H1 (cell line): Measurements from ENCODE around the gene FAM136A. TPM values are rescaled to one million over a fixed set of nuclear protein-coding genes. Genes with fewer than 3 reads are reported as not detected.

Experiments used
- CTCF ChIA-PET: fragments of 300-600 bp; sonication (Branson Sonifier 250); formaldehyde crosslinking; loops from one replicate; lab custom pipeline; 2021; ENCODE audit not compliant: partially characterized antibody; lab: Charles Lee
- POLR2A ChIA-PET: fragments of 300-600 bp; sonication (Branson Sonifier 250); formaldehyde crosslinking; loops from one replicate; lab custom pipeline; 2021; ENCODE audit warnings: inconsistent platforms; ENCODE audit not compliant: partially characterized antibody; lab: Charles Lee
- DNase-seq, 2 experiments: peaks; one replicate each; pipeline versions ENCODE4 v3.0.0 to v3.0.0-alpha.2; 2010 to 2022; ENCODE audit warnings: low spot score in 2 of 2, low read depth in 1 of 2, mixed read lengths in 1 of 2
- FAIRE-seq: peaks from 2 replicates; lab custom pipeline; 2011; peaks lifted over from hg19 to GRCh38; lab: Jason Lieb, UNC
- H2AFZ ChIP-seq: 2 replicates; pipeline ENCODE4 v1.8.1; 2012; ENCODE audit warnings: low read length, inconsistent platforms
- H2AK5ac ChIP-seq: 2 replicates; pipeline ENCODE4 v1.6.1; 2013; ENCODE audit warnings: low read depth, low read length
- H2BK120ac ChIP-seq: replicated peaks from 2 replicates; pipeline ENCODE3; 2013; ENCODE audit warnings: low read depth, low read length, inconsistent platforms
- H2BK12ac ChIP-seq: 2 replicates; pipeline ENCODE4 v1.6.1; 2013; ENCODE audit warnings: low read depth, low read length
- H2BK15ac ChIP-seq: 2 replicates; pipeline ENCODE4 v1.6.1; 2013; ENCODE audit warnings: low read length
- H2BK20ac ChIP-seq: 2 replicates; pipeline ENCODE4 v1.6.1; 2013; ENCODE audit warnings: low read length
- H2BK5ac ChIP-seq: 2 replicates; pipeline ENCODE4 v1.6.1; 2013; ENCODE audit warnings: low read depth, low read length
- H3K14ac ChIP-seq: 2 replicates; pipeline ENCODE4 v1.6.1; 2013; ENCODE audit warnings: inconsistent platforms; ENCODE audit not compliant: insufficient read length
- H3K18ac ChIP-seq: 2 replicates; pipeline ENCODE4 v1.6.1; 2013; ENCODE audit warnings: low read length; ENCODE audit errors: extremely low read depth
- H3K23ac ChIP-seq: 2 replicates; pipeline ENCODE4 v1.6.1; 2013; ENCODE audit warnings: inconsistent platforms; ENCODE audit not compliant: insufficient read length
- H3K23me2 ChIP-seq: 2 replicates; pipeline ENCODE4 v1.6.1; 2013; ENCODE audit warnings: low read depth, low read length
- H3K27ac ChIP-seq: 2 replicates; pipeline ENCODE4 v1.6.1; 2011; ENCODE audit warnings: low read depth, low read length, inconsistent platforms
- H3K27me3 ChIP-seq, 4 experiments: replicated peaks in 1 of 4; 1 replicate in 1 of 4; 2 replicates in 3 of 4; pipeline versions ENCODE4 v1.6.1 to v1.8.1; 2011 to 2013; ENCODE audit warnings: low read length in 3 of 4, mild to moderate bottlenecking in 3 of 4, inconsistent platforms in 2 of 4, mixed read lengths in 2 of 4, moderate library complexity in 1 of 4; ENCODE audit not compliant: control insufficient read depth in 3 of 4, insufficient read depth in 3 of 4; ENCODE audit errors: extremely low read depth in 1 of 4
- H3K36me3 ChIP-seq, 4 experiments: 2 replicates each; pipeline versions ENCODE4 v1.6.1 to v1.8.1; 2011 to 2013; ENCODE audit warnings: mild to moderate bottlenecking in 4 of 4, low read length in 3 of 4, moderate library complexity in 2 of 4, control low read depth in 1 of 4, inconsistent platforms in 1 of 4; ENCODE audit not compliant: insufficient read depth in 4 of 4, control insufficient read depth in 2 of 4
- H3K4ac ChIP-seq: replicated peaks from 2 replicates; pipeline ENCODE3; 2013; ENCODE audit warnings: low read length, low read depth, mixed read lengths, inconsistent platforms; ENCODE audit not compliant: insufficient read length
- H3K4me1 ChIP-seq, 4 experiments: replicated peaks in 1 of 4; 1 replicate in 1 of 4; 2 replicates in 3 of 4; pipeline versions ENCODE4 v1.6.1 to v1.8.1; 2011 to 2013; ENCODE audit warnings: low read length in 3 of 4, inconsistent platforms in 2 of 4, mixed read lengths in 1 of 4; ENCODE audit not compliant: insufficient read depth in 4 of 4, control insufficient read depth in 3 of 4
- H3K4me2 ChIP-seq, 2 experiments: 2 replicates each; pipeline versions ENCODE4 v1.6.1 to v1.8.1; 2011 to 2013; ENCODE audit warnings: low read depth in 2 of 2, low read length in 2 of 2, control low read depth in 1 of 2, inconsistent platforms in 1 of 2, mild to moderate bottlenecking in 1 of 2; ENCODE audit not compliant: insufficient read depth in 1 of 2
- H3K4me3 ChIP-seq, 4 experiments: fragments of 200-600, 300-600 bp in 1 of 4; sonication (generic), shearing (Covaris generic), sonication (Bioruptor Twin) in 1 of 4; 2 replicates each; pipeline versions ENCODE4 v1.5.1 to v1.8.1; 2011 to 2016; ENCODE audit warnings: low read length in 4 of 4, low read depth in 3 of 4, control low read depth in 2 of 4, inconsistent platforms in 2 of 4, mild to moderate bottlenecking in 2 of 4, mixed read lengths in 1 of 4, moderate library complexity in 1 of 4; ENCODE audit not compliant: insufficient read depth in 2 of 4; ENCODE audit errors: extremely low read depth in 1 of 4
- H3K56ac ChIP-seq: replicated peaks from 2 replicates; pipeline ENCODE3; 2013; ENCODE audit warnings: low read depth, mild to moderate bottlenecking, mixed read lengths, low read length, inconsistent platforms; ENCODE audit not compliant: insufficient read length
- H3K79me1 ChIP-seq: 2 replicates; pipeline ENCODE4 v1.6.1; 2013; ENCODE audit warnings: low read depth, low read length, control low read depth
- H3K79me2 ChIP-seq, 2 experiments: 2 replicates each; pipeline versions ENCODE4 v1.6.1 to v1.8.1; 2012 to 2013; ENCODE audit warnings: low read length in 2 of 2, mild to moderate bottlenecking in 2 of 2, inconsistent platforms in 1 of 2; ENCODE audit not compliant: insufficient read depth in 2 of 2, control insufficient read depth in 1 of 2
- H3K9ac ChIP-seq, 4 experiments: replicated peaks in 1 of 4; 1 replicate in 1 of 4; 2 replicates in 3 of 4; pipeline versions ENCODE4 v1.6.1 to v1.8.1; 2011 to 2013; ENCODE audit warnings: low read depth in 3 of 4, low read length in 3 of 4, control low read depth in 2 of 4, mild to moderate bottlenecking in 2 of 4, moderate library complexity in 2 of 4, inconsistent platforms in 1 of 4; ENCODE audit errors: extremely low read depth in 1 of 4
- H3K9me3 ChIP-seq, 2 experiments: 2 replicates each; pipeline versions ENCODE4 v1.6.1 to v1.8.1; 2012 to 2013; ENCODE audit warnings: mild to moderate bottlenecking in 2 of 2, moderate library complexity in 2 of 2, control low read depth in 1 of 2, inconsistent platforms in 1 of 2, low read depth in 1 of 2, low read length in 1 of 2, mixed read lengths in 1 of 2; ENCODE audit not compliant: insufficient read depth in 2 of 2
- H4K20me1 ChIP-seq, 2 experiments: replicated peaks in 1 of 2; 2 replicates each; pipeline versions ENCODE3 to v1.8.1; 2011 to 2013; ENCODE audit warnings: inconsistent platforms in 2 of 2, low read length in 2 of 2, mild to moderate bottlenecking in 1 of 2; ENCODE audit not compliant: insufficient read depth in 2 of 2, control insufficient read depth in 1 of 2
- H4K5ac ChIP-seq: 2 replicates; pipeline ENCODE4 v1.6.1; 2013; ENCODE audit warnings: low read length, low read depth, mixed read lengths, inconsistent platforms; ENCODE audit not compliant: insufficient read length
- H4K8ac ChIP-seq: 2 replicates; pipeline ENCODE4 v1.8.0; 2013; ENCODE audit warnings: mild to moderate bottlenecking, moderate library complexity, low read length, inconsistent platforms; ENCODE audit not compliant: insufficient read depth; ENCODE audit errors: extremely low read depth
- H4K91ac ChIP-seq: replicated peaks from 2 replicates; pipeline ENCODE3; 2013; ENCODE audit warnings: low read length, mixed read lengths, inconsistent platforms; ENCODE audit not compliant: insufficient read length
- SIN3A ChIP-seq, 2 experiments: IDR thresholded peaks in 1 of 2; conservative IDR thresholded peaks in 1 of 2; 2 replicates each; pipeline ENCODE4 v1.6.1; 2011 to 2012; ENCODE audit warnings: low read length in 2 of 2, improper control_type of control experiment in 1 of 2, low read depth in 1 of 2, mild to moderate bottlenecking in 1 of 2
- WGBS, 2 experiments: shearing (Covaris generic) in 1 of 2; methylation state at CpG; one replicate each; pipeline versions ENCODE4 v1.1.6 to v1.1.7; 2013 to 2015; ENCODE audit warnings: low lambda C conversion rate in 2 of 2, mixed read lengths in 2 of 2, inconsistent platforms in 1 of 2, low coverage in 1 of 2, missing lambda C conversion rate in 1 of 2; ENCODE audit not compliant: insufficient replicate concordance in 2 of 2, insufficient coverage in 1 of 2, insufficient read length in 1 of 2; ENCODE audit errors: extremely low coverage in 1 of 2, missing lambda C conversion rate in 1 of 2; 5-methylcytosine and 5-hydroxymethylcytosine counted together
- polyA plus RNA-seq, 7 experiments: library from polyadenylated mRNA; depleted of rRNA in 3 of 7; stranded (reverse) in 5 of 7; unstranded in 2 of 7; fragments of >200 nt in 5 of 7; fragments of 200-250 nt in 2 of 7; gene quantifications; 1 replicate in 5 of 7; 2 replicates in 1 of 7; 4 replicates in 1 of 7; pipeline versions ENCODE4 v1.2.1 to v1.2.3, GENCODE V29; 2011 to 2013; ENCODE audit warnings: missing spikeins in 2 of 7, mixed read lengths in 2 of 7
- total RNA-seq: library from RNA; stranded (reverse); fragmentation: NEBNext Ultra II Directional; extraction: Animal tissue kit (Norgen Biotek cat#: 25700); gene quantifications from 2 replicates; pipeline ENCODE4 v1.2.1, GENCODE V29; 2021

FAM136A gene
- total and polyA plus RNA-seq, 2 of the 8 experiments (the other 6 are each of a cell fraction or from before 2014, with no cell fraction given), result 58.2 to 122 TPM

DNA sequence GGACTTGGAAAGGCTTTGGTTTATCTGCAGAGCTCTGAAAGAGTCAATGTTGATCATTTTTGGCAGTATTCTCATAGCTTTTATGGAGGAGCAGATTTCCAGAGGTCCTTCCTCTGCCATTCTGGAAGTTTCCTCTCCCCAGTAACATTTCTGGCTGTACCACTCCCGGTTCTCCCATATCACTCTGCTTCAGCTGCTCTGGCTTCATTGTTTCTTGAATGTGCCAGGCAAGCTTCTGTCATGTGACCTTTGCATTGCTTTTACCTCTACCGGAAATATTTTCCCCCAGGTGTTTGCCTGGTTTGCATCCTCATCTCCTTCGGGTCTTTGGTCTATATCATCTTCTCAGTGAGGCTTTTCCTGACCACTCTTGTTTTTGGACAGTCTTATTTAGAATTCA lies 31.5 kb downstream of the FAM136A start:
- no peak for FAIRE-seq
- POLR2A ChIA-PET, result interaction anchor here (0.8 to 2.3 kb wide), 5 partner anchors 8 to 185 kb away, joined by 3 to 11 read pairs (median 3); partner anchors contain the start of gene PCYOX1
- no peak for TF ChIP-seq SIN3A (conservative IDR thresholded peaks at IDR 0.05 in 1 of 2, IDR thresholded peaks at IDR 0.05 in 1 of 2; ENCODE audit: low read depth in 1 of 2, low read length in 2 of 2)

More for the DNA sequence above, 31.5 kb downstream of the FAM136A start:
- Histone ChIP-seq H3K18ac (no peak overlapping the region), H3K27me3 (no peaks in the 10 kb centered on the region), H4K5ac (no peak overlapping the region), H3K79me1 (no peaks in the 10 kb centered on the region), H3K4ac (no peak overlapping the region), H2AFZ (no peak overlapping the region), H2BK20ac (no peak overlapping the region), H2BK5ac (no peak overlapping the region), H3K9me3 (peaks cover 0 to 8% of the 10 kb centered on the region in 2 experiments; a peak in 2 of 4 replicates), H3K4me2 (no peak overlapping the region), H3K23ac (no peak overlapping the region), H3K4me1 (no peaks in the 10 kb centered on the region), H3K36me3 (peaks cover 4 to 33% (median 14%) of the 10 kb centered on the region in 4 experiments; a peak in 7 of 8 replicates), H2BK120ac (no peak overlapping the region), H3K14ac (no peak overlapping the region), H3K9ac (no peak overlapping the region), H4K8ac (no peak overlapping the region), H3K27ac (no peak overlapping the region), H4K91ac (no peak overlapping the region), H2BK12ac (no peak overlapping the region), H2BK15ac (no peak overlapping the region), H2AK5ac (no peak overlapping the region), H3K79me2 (no peaks in the 10 kb centered on the region), H3K4me3 (no peak overlapping the region), H3K23me2 (no peaks in the 10 kb centered on the region), H3K56ac (no peak overlapping the region), H4K20me1 (peaks cover 0 to 1% of the 10 kb centered on the region in 2 experiments)
- CTCF ChIA-PET, result no interaction called here
- no peak for DNase-seq
- WGBS, 2 experiments, result 97% methylated on average over 3 of the region's 3 CpGs; no CpG with 5 or more reads in 1 of the 2 experiments
